Measurements from ENCODE around the gene PLEKHG4B.

The PLEKHG4B gene

GRCh38 chr5:129148-129547 lies 37.2 kb downstream of the PLEKHG4B start:
- DNase-seq (ENCODE audit: low spot score): no peak

GRCh38 chr5:129820-130219 lies 37.9 kb downstream of the PLEKHG4B start:
- no peak for DNase-seq (ENCODE audit: low spot score)

- no peak for DNase-seq (ENCODE audit: low spot score)
Measured at GRCh38 chr5:130601-131131, 38.7 kb downstream of the PLEKHG4B start.

- DNase-seq (ENCODE audit: low spot score): no peak
Measured at GRCh38 chr5:136901-137300, 44.9 kb downstream of the PLEKHG4B start.

- DNase-seq (ENCODE audit: low spot score): no peak
Measured at GRCh38 chr5:137741-138140, 45.8 kb downstream of the PLEKHG4B start.

GRCh38 chr5:138936-139335 lies 47.0 kb downstream of the PLEKHG4B start:
- no peak for DNase-seq (ENCODE audit: low spot score)

- no peak for DNase-seq (ENCODE audit: low spot score)
Measured at GRCh38 chr5:139579-140442, 47.8 kb downstream of the PLEKHG4B start.

- DNase-seq (ENCODE audit: low spot score): no peak
Measured at GRCh38 chr5:140443-140829, 48.5 kb downstream of the PLEKHG4B start.

GRCh38 chr5:141211-141610 lies 49.2 kb downstream of the PLEKHG4B start:
- DNase-seq (ENCODE audit: low spot score): no peak

- no peak for DNase-seq (ENCODE audit: low spot score)
Measured at GRCh38 chr5:141761-142160, 49.8 kb downstream of the PLEKHG4B start.

- DNase-seq (ENCODE audit: low spot score): no peak
Measured at GRCh38 chr5:142246-142810, 50.4 kb downstream of the PLEKHG4B start.

GRCh38 chr5:143041-143440 lies 51.1 kb downstream of the PLEKHG4B start:
- no peak for DNase-seq (ENCODE audit: low spot score)

- DNase-seq (ENCODE audit: low spot score): no peak
Measured at GRCh38 chr5:144941-145340, 53.0 kb downstream of the PLEKHG4B start.

GRCh38 chr5:145585-146323 lies 53.8 kb downstream of the PLEKHG4B start:
- DNase-seq (ENCODE audit: low spot score): no peak

- DNase-seq (ENCODE audit: low spot score): no peak
Measured at GRCh38 chr5:147751-148150, 55.8 kb downstream of the PLEKHG4B start.

- no peak for DNase-seq (ENCODE audit: low spot score)
Measured at GRCh38 chr5:149745-150485, 57.9 kb downstream of the PLEKHG4B start.

- DNase-seq (ENCODE audit: low spot score): no peak
Measured at GRCh38 chr5:150746-151145, 58.8 kb downstream of the PLEKHG4B start.

GRCh38 chr5:152077-152476 lies 60.1 kb downstream of the PLEKHG4B start:
- DNase-seq (ENCODE audit: low spot score): no peak

- DNase-seq (ENCODE audit: low spot score): no peak
Measured at GRCh38 chr5:153256-153655, 61.3 kb downstream of the PLEKHG4B start.

GRCh38 chr5:154236-154635 lies 62.3 kb downstream of the PLEKHG4B start:
- no peak for DNase-seq (ENCODE audit: low spot score)

- no peak for DNase-seq (ENCODE audit: low spot score)
Measured at GRCh38 chr5:154826-155225, 62.9 kb downstream of the PLEKHG4B start.

All from pons (tissue), 1 donor.